Ishikawa (cell line): ENCODE data around the gene RIC8B.

Experiments used
- CEBPB ChIP-seq: IDR thresholded peaks from 2 replicates; pipeline ENCODE4 v1.6.1; 2012
- CREB1 ChIP-seq: IDR thresholded peaks from 2 replicates; pipeline ENCODE4 v1.6.1; 2012; ENCODE audit warnings: low read depth
- EGR1 ChIP-seq: IDR thresholded peaks from 2 replicates; pipeline ENCODE4 v1.6.1; 2012
- EP300 ChIP-seq: IDR thresholded peaks from 2 replicates; pipeline ENCODE4 v1.6.1; 2012; ENCODE audit warnings: borderline replicate concordance
- FOXM1 ChIP-seq: IDR thresholded peaks from 2 replicates; pipeline ENCODE4 v1.6.1; 2012; ENCODE audit warnings: low read depth, borderline replicate concordance
- MAX ChIP-seq: IDR thresholded peaks from 2 replicates; pipeline ENCODE4 v1.6.1; 2012
- NFIC ChIP-seq: IDR thresholded peaks from 2 replicates; pipeline ENCODE4 v1.6.1; 2012
- RAD21 ChIP-seq: IDR thresholded peaks from 2 replicates; pipeline ENCODE4 v1.6.1; 2012; ENCODE audit warnings: low read depth
- REST ChIP-seq: IDR thresholded peaks from 2 replicates; pipeline ENCODE4 v1.6.1; 2012; ENCODE audit warnings: low read depth, mild to moderate bottlenecking
- TAF1 ChIP-seq: IDR thresholded peaks from 2 replicates; pipeline ENCODE4 v1.6.1; 2012; ENCODE audit warnings: low read depth, mild to moderate bottlenecking
- TCF12 ChIP-seq: IDR thresholded peaks from 2 replicates; pipeline ENCODE4 v1.6.1; 2012; ENCODE audit warnings: low read depth
- TEAD4 ChIP-seq: IDR thresholded peaks from 2 replicates; pipeline ENCODE4 v1.6.1; 2012
- USF1 ChIP-seq: IDR thresholded peaks from 2 replicates; pipeline ENCODE4 v1.6.1; 2012
- YY1 ChIP-seq: IDR thresholded peaks from 2 replicates; pipeline ENCODE4 v1.6.1; 2012; ENCODE audit warnings: low read depth
- ZBTB7A ChIP-seq: IDR thresholded peaks from 2 replicates; pipeline ENCODE4 v1.6.1; 2012; ENCODE audit warnings: low read depth

RIC8B gene

GRCh38 chr12:106896603-106897002 is 122.1 kb downstream of the RIC8B start:
- TF ChIP-seq TCF12, result no peak
- TF ChIP-seq FOXM1, result no peak
- TF ChIP-seq ZBTB7A, result no peak
- no peak for TF ChIP-seq TEAD4
- TF ChIP-seq TAF1, result no peak
- TF ChIP-seq CREB1, result no peak
- no peak for TF ChIP-seq YY1
- no peak for TF ChIP-seq EGR1
- TF ChIP-seq CEBPB, result no peak
- TF ChIP-seq NFIC, result no peak

- peak; percentile 40 for TF ChIP-seq RAD21
- no peak for TF ChIP-seq EGR1
Observed at GRCh38 chr12:106897082-106897481, 122.6 kb downstream of the RIC8B start.

- TF ChIP-seq FOXM1, result no peak
- no peak for TF ChIP-seq TAF1
- TF ChIP-seq REST, result no peak
- no peak for TF ChIP-seq EP300
- no peak for TF ChIP-seq CEBPB
- TF ChIP-seq TCF12, result no peak
- TF ChIP-seq TEAD4, result no peak
- no peak for TF ChIP-seq RAD21
- TF ChIP-seq NFIC, result no peak
- no peak for TF ChIP-seq YY1
- no peak for TF ChIP-seq EGR1
- no peak for TF ChIP-seq ZBTB7A
- TF ChIP-seq CREB1, result no peak
- TF ChIP-seq USF1, result no peak
Observed at GRCh38 chr12:106897981-106898901, 123.8 kb downstream of the RIC8B start.

GRCh38 chr12:106900554-106900953 is 126.1 kb downstream of the RIC8B start:
- TF ChIP-seq EP300 (no peak), CREB1 (no peak), TAF1 (no peak), REST (no peak), MAX (no peak), CEBPB (no peak), TEAD4 (no peak), ZBTB7A (no peak), NFIC (no peak), RAD21 (no peak)

- TF ChIP-seq TEAD4 (peak; percentile 36; the same call in 1 of the 2 replicates), TAF1 (no peak)
Observed at GRCh38 chr12:106901276-106901675, 126.8 kb downstream of the RIC8B start.

- TF ChIP-seq TEAD4 (no peak), NFIC (no peak), CREB1 (no peak), ZBTB7A (no peak), REST (no peak), CEBPB (no peak), EP300 (no peak), TAF1 (no peak), YY1 (no peak), MAX (no peak), EGR1 (no peak), USF1 (no peak), TCF12 (no peak), RAD21 (no peak), FOXM1 (no peak)
Observed at GRCh38 chr12:106902053-106902452, 127.6 kb downstream of the RIC8B start.
